Measurements from ENCODE around the gene SUCLG2.
"Not testable (repeated sequence)": the region's sequence is repeated elsewhere in the genome, so short reads cannot be mapped to it uniquely, and the experiment has no call there.

Gene SUCLG2

DNA sequence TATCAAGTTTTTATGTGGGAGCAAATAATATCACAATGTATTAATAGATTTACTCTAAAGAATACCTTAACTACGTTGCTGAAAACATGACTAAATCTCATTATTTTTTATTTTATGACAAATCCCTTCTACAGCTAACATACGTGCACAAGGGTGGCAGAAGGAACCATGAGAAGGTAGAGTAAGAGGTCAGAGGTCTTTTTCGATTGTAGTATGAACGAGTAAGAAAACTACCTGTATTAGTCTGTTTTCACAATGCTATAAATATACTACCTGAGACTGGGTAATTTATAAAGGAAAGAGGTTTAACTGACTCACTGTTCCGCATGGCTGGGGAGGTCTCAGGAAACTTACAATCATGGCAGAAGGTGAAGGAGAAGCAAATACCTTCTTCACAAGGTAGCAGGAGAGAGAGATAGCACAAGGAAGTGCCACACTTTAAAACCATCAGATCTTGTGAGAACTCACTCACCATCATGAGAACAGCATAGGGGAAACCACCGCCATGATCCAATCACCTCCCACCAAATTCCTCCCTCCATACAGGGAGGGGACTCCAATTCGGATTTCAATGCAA lies 95.3 kb downstream of the SUCLG2 start:
- no peak for DNase-seq (ENCODE audit: low read depth in 2 of 2)

- no peak for DNase-seq (ENCODE audit: low read depth in 2 of 2)
These were observed 96.0 kb downstream of the SUCLG2 start for GRCh38 chr3:67558426-67558825.

GRCh38 chr3:67557848-67558355 lies 96.5 kb downstream of the SUCLG2 start:
- no peak for DNase-seq (ENCODE audit: low read depth in 2 of 2)

GRCh38 chr3:67551361-67552016 lies 102.9 kb downstream of the SUCLG2 start:
- no peak for DNase-seq (ENCODE audit: low read depth in 2 of 2)

- no peak for DNase-seq (ENCODE audit: low read depth in 2 of 2)
These were observed 103.9 kb downstream of the SUCLG2 start for GRCh38 chr3:67550541-67550940.

DNA sequence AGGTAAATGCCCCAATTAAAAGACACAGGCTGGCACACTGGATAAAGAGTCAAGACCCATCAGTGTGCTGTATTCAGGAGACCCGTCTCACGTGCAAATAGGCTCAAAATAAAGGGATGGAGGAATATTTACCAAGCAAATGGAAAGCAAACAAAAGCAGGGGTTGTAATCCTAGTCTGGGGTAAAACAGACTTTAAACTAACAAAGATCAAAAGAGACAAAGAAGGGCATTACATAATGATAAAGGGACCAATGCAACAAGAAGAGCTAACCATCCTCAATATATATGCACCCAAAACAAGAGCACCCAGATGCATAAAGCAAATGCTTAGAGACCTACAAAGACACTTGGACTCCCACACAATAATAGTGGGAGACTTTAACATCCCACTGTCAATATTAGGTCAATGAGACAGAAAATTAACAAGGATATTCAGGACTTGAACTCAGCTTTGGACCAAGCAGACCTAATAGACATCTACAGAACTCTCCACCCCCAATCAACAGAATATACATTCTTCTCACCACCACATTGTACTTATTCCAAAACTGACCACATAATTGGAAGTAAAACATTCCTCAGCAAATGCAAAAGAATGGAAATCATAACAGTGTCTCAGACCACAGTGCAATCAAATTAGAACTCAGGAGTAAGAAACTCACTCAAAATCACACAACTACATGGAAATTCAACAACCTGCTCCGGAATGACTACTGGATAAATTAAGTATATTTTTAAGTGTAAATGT lies 111.7 kb downstream of the SUCLG2 start:
- not testable (repeated sequence) for DNase-seq (ENCODE audit: low read depth in 2 of 2)

DNA sequence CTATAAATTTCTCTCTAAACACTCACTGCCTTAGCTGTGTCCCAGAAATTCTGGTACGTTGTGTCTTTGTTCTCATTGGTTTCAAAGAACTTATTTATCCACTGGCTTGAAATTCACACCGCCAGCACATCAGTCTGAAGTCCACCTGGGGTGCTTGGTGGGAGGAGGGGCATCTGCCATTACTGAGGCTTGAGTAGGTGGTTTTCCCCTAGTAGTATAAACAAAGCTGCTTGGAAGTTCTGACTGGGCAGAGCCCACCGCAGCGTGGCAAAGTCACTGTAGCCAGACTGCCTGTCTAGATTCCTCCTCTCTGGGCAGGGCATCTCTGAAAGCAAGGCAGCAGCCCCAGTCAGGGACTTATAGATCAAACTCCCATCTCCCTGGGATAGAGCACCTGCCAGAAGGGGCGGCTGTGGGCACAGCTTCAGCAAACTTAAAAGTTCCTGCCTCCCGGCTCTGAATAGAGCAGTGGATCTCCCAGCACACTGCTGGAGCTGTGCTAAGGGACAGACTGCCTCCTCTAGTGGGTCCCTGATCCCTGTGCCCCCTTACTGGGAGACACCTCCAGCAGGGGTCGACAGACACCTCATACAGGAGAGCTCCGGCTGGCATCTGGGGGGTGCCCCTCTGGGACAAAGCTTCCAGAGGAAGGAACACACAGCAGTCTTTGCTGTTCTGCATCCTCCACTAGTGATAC lies 114.1 kb downstream of the SUCLG2 start:
- DNase-seq (ENCODE audit: low read depth in 2 of 2): no peak

GRCh38 chr3:67537203-67537602 lies 117.2 kb downstream of the SUCLG2 start:
- DNase-seq (ENCODE audit: low read depth in 2 of 2): not testable (repeated sequence)

GRCh38 chr3:67535006-67535405 lies 119.4 kb downstream of the SUCLG2 start:
- DNase-seq (ENCODE audit: low read depth in 2 of 2): no peak

- no peak for DNase-seq (ENCODE audit: low read depth in 2 of 2)
These were observed 119.8 kb downstream of the SUCLG2 start for GRCh38 chr3:67534594-67534993.

GRCh38 chr3:67531181-67532101 lies 123.0 kb downstream of the SUCLG2 start:
- no peak for DNase-seq (ENCODE audit: low read depth in 2 of 2)

GRCh38 chr3:67529915-67530314 lies 124.5 kb downstream of the SUCLG2 start:
- DNase-seq (ENCODE audit: low read depth in 2 of 2): no peak

- DNase-seq (ENCODE audit: low read depth in 2 of 2): no peak
These were observed 125.1 kb downstream of the SUCLG2 start for GRCh38 chr3:67529337-67529736.

DNA sequence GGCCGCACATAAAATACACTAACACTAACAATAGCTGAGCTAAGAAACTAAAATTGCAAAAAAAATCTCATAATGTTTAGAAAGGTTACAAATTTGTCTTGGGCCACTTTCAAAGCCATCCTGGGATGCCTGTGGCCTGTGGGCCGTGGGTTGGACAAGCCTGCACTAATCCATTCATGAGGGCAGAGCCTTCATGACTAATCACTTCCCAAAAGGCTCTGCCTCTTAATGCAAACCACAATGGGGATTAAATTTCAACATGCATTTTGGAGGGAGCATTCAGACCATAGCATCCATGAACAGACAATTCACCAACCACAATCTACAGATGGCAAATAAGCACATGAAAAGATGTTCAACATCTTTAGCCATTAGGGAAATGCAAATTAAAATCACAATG lies 128.2 kb downstream of the SUCLG2 start:
- DNase-seq (ENCODE audit: low read depth in 2 of 2): no peak

GRCh38 chr3:67524046-67524445 lies 130.4 kb downstream of the SUCLG2 start:
- DNase-seq (ENCODE audit: low read depth in 2 of 2): no peak

- DNase-seq (ENCODE audit: low read depth in 2 of 2): no peak
These were observed 132.3 kb downstream of the SUCLG2 start for GRCh38 chr3:67522081-67522480.

GRCh38 chr3:67521053-67521646 lies 133.3 kb downstream of the SUCLG2 start:
- no peak for DNase-seq (ENCODE audit: low read depth in 2 of 2)

GRCh38 chr3:67518236-67518635 lies 136.2 kb downstream of the SUCLG2 start:
- DNase-seq (ENCODE audit: low read depth in 2 of 2): no peak

- no peak for DNase-seq (ENCODE audit: low read depth in 2 of 2)
These were observed 136.6 kb downstream of the SUCLG2 start for GRCh38 chr3:67517781-67518180.

DNA sequence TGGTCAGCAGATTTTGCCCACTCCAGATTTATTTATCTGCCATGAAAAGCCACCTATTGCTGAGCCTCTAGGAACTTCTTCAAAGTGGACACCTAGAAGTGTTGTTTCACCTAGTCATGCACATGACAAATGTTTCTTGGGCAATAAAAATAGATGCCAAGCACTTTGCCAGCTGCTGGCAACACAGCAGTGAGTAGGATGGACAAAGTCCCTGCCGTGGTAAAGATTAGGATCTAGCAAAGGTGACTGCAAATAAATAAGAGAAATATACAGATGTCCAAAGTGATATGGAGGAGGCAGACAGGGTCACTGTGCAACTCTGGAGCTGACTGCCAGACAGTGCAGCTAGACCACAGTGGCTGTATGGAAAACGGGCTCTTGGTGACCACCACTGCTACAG lies 137.9 kb downstream of the SUCLG2 start:
- no peak for DNase-seq (ENCODE audit: low read depth in 2 of 2)

DNA sequence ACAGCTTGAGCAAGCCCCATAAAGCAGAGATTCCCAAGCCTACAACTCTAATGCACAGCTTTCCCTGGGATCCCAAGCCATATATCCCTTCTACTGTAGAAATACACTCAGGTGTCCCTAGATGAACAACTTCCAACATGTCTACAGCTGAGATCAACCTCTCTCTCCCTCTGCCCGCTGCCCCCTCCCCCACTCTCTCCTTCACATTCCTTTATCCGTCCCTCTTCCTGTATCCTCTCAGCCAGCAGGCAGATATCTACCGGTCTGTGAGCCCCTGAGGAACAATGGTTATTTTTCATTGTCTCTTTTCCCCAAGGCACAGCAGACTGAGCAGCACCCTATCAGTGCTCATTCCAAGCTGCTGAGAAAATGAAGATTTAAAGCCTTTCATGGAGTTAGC lies 138.6 kb downstream of the SUCLG2 start:
- DNase-seq (ENCODE audit: low read depth in 2 of 2): no peak
